NCI-H82 (cell line): ENCODE data around the gene TRAF3.
A peak's percentile ranks its signal among the peaks of the same experiment; 100 is the strongest.

Source experiments
- DNase-seq: peaks from one replicate; lab custom pipeline; 2025; lab: John Stamatoyannopoulos, UW

Gene TRAF3

GRCh38 chr14:102778338-102779083 lies 1.3 kb downstream of the TRAF3 start:
- DNase-seq: no peak

DNA sequence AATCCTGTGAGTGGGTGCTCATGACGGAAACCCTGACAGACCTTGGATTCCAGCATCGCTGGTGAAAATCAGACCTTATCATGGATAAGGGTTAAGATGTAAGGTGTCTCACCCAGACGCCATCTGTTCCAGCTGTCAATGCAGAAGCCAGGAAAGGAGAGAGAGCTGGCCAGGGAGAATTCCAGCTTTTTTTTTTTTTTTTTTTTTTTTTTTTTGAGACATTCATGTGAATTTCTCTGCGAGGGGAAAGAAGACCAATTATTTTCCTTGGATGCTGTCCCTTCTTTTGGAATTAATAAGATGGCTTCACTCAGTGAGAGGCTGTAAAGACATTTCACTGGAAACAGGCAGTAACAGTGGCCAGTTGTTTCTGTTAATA lies 1.8 kb downstream of the TRAF3 start:
- peak; percentile 72 for DNase-seq

- DNase-seq: peak; percentile 23
Measured at GRCh38 chr14:102779574-102780315, 2.5 kb downstream of the TRAF3 start.

DNA sequence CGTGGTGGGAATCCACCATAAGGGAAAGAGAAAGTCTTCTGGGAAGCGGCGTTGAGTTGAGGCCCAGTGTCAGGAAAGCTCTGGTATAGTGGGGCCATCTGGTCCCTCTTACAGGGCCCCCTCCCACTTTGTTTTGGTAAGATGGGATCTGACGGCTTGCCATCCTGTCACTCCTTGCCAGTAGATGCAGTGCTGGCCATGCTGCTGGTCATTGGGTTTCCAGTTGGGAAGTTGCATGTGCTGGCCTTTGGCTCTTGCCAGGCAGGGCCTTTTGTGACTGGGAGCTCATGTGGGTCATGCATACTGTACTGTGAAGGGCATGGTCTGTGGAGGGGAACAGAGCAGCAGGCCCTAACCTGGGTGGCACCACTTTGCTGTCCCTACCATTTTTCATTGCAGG lies 3.8 kb downstream of the TRAF3 start:
- peak; percentile 49 for DNase-seq

GRCh38 chr14:102782974-102783373 lies 5.7 kb downstream of the TRAF3 start:
- no peak for DNase-seq

GRCh38 chr14:102784892-102785594 lies 7.8 kb downstream of the TRAF3 start:
- no peak for DNase-seq

DNA sequence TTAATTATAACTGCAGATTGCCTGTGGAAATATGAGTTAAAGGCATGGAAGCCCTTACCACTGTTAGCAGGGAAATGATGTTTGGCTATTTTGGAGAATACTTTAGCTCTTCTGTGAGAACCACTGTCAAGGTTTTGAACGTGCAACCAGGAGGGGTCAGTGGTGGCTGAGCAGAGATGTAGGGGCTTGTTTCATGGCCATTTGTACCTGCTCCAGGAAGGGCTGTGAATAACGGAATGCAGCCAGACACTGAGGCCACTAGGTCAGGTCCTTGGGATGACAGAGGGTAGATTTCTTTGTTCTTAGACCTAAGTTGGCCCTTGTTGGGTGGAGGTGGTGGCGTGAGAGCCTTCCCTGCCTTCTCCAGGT lies 8.3 kb downstream of the TRAF3 start:
- no peak for DNase-seq

DNA sequence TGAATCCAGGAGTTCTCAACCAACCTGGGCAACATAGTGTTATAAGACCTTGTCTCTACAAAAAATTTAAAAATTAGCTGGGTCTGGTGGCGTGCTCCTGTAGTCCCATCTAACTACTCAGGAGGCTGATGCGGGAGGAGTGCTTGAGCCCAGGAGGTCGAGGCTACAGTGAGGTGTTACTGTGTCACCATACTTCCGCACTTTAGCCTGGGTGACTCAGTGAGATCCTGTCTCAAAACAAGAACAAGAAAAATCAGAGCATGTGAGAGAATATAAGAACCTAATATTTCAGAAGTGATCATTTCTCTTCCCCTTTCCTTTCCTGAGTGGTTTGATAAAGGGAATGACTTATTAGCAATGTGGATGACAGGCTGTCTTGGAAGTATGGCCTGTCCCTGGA lies 9.5 kb downstream of the TRAF3 start:
- DNase-seq: no peak

GRCh38 chr14:102789349-102789748 lies 12.1 kb downstream of the TRAF3 start:
- no peak for DNase-seq

- DNase-seq: no peak
Measured at GRCh38 chr14:102793531-102794328, 16.5 kb downstream of the TRAF3 start.

DNA sequence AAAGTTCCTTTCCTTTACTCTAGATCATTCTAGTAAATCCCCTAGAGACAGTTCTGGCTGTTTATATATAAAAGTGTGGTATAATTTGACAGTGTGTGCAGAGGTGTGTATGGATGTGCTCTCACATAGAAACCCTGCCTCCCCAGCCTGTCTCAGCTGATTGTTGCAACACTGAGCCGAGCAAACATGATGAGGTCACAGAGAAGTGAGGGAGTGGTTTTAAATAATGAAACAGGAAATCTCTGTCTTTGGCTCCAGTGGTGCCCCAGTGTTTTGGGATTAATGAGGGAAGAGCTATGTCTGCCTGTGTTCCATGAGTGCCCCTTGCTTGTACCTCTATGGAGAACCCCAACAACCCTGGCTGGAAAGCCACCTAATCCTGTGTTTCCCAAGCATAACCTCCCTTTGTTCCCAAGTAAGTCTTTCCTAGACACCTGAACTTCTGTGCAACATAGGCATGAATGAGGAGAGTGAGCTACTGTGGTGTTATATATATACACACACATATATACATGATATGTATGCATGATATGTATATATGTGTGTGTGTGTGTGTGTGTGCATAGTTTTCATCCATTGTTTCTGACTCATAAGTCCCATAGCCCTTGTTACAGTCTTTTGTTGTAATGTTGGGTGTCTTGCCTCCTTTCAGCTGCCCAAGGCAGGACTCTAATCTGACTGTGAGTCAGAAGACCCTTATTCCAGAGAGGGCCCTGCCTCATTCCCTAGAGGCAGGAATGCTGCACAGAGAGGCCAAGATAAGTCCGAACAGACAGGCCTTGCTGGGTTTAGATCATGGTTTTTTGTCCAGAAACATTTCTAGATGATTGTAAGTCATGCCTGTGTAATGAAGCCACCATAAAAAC lies 18.0 kb downstream of the TRAF3 start:
- DNase-seq: no peak

DNA sequence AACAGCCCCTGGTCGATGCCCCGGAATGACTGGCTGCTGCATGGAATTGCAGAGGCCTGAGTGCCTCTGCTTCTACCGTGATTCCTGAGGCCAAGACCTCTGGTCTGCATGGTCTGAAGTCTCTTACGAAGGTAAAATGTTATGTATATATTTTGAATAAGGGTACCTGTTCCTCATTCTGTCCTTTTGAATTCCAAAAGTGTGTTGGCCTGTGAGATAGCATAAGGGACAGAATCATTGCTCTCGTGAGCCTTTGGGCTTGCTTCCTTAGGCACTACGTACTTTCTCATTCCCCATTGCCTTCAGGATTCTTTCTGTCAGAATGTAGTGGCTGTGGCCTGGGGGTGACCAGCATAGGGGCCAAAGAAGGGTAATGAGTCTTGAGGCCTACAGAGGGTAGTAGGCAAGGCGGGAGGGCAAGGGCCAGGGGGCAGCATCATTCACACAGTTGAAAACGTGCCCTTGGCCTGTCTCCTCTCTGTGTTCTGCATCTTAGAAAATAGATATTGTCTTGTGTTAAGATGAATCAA lies 19.5 kb downstream of the TRAF3 start:
- no peak for DNase-seq

GRCh38 chr14:102798926-102799325 lies 21.7 kb downstream of the TRAF3 start:
- no peak for DNase-seq

DNA sequence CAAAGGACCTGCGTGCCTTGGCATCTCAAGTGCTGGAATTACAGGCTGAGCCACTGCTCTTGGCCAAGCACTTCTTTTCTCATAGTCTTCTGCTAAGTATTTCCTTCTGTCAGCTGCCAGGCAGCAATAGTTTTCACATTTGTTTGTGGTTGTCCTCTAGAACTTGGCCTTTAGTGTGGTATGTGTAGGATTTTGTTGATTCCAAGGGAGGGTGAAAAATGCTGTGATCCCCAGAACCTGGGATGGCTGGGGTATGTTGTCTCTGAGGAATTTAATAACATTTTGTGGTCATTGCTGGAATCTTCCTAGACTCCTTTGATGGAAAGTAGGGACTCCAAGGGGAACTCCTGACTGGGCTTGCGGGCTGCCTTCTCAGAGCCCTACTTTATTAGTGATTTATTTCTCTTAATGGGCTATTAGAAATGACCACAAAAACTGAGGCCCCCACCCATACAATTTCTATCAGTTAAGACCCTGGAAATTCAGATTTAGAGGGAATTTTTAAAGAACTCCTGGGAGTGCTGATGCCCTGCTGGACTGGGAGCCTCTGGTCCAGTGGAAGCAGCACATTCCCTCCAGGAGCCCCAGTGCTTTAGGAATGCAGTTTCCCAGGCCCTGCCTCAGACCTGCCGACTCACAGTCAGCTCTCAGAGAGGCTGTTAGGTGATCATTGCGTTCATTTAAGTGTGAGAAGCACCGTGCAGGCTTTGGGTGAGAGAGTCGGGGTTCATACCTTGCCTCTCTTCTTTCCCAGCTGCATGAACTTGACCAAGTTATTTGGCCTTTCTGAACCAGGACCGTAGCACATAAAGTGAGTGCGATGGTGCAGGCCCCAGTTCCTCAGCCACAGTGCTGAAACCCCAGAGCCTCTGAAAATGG lies 22.7 kb downstream of the TRAF3 start:
- DNase-seq: no peak

DNA sequence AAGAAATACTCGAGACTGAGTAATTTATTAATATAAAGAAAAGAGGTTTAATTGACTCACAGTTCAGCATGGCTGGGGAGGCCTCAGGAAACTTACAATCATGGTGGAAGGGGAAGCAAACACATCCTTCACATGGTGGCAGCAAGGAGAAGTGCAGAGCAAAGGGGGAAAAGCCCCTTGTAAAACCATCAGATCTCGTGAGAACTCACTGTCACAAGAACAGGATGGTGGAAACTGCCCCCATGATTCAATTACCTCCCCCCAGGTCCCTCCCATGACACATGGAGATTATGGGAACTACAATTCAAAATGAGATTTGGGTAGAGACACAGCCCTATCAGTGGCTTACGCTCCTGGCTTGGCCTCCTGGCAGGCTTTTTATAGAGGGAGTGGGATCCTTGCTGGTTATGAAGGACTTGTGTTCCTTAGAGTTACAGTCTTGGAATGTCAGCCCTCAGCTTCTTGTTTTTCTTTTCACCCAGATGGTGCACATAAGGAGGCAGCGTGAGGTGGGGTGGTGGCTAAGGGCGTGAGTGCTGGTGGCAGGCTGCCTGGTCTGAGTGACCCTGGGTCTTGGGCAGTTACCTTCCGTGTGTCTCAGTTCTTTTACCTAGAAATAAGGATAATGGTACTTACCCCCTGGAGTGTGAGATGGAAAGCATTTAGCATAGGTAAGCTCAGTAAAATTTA lies 25.7 kb downstream of the TRAF3 start:
- peak; percentile 91 for DNase-seq

DNA sequence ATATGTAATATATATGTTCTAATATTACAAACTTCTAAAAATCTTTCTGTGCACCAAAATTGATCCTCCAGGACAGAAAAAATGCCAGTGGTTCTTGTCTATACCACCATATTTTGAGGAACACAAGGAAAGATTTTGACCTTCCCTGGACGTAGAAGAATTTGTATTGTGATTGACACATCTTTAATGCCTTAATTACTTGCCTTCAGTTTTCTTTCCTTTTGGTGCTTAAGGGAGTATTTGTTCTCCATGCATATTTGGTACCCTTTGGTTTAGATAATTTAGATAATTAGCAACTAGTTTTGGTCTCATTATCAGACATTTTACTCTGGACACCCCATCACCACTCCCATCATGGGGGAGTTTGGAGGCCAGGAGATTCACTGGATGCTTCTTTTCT lies 27.6 kb downstream of the TRAF3 start:
- no peak for DNase-seq

DNA sequence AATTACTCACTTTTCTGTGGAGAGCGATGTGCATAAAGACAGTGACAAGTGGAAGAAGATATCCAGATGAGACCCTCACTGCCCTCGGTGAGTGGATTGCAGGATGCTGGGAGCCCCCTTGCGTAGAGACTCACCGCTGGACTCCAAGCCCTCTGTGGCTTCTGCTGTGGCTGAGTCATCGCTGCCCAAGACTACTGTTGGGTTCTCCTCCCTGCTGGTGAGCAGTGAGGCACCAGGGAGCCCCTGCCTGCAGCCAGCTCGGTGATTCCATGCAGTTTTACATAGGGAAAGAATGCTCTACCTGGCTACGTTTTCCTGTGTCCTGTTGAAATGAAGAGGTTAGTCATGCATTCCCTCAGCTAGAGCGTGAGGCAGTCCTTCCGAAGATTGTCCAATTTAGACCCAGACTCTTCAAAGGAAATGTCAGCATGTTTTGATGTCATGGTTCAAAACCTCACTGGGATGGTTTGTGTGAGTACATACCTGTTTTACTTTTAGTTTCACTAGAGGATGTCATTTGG lies 28.2 kb downstream of the TRAF3 start:
- DNase-seq: no peak

- no peak for DNase-seq
Measured at GRCh38 chr14:102805941-102806340, 28.7 kb downstream of the TRAF3 start.

GRCh38 chr14:102806447-102806846 lies 29.2 kb downstream of the TRAF3 start:
- no peak for DNase-seq
